HepG2 (cell line): Measurements from ENCODE around the gene FOXN3. TPM values are rescaled to one million over a fixed set of nuclear protein-coding genes. Genes with fewer than 3 reads are reported as not detected.

Experiments used
- ATAC-seq: fragments of 200-7000 bp; cut with Tn5 transposase; 3 replicates; pipeline ENCODE4 v1.9.1; 2020; ENCODE audit warnings: mild to moderate bottlenecking, moderate library complexity
- BruUV-seq: library from RNA; stranded (reverse); fragments of 400-500 nt; replicated peaks from 2 replicates; lab custom pipeline; 2021; lab: Mats Ljungman, UMichigan
- CTCF ChIA-PET: fragments of 300-600 bp; formaldehyde crosslinking; extraction: SDS; loops from one replicate; lab custom pipeline; 2021; ENCODE audit warnings: low total read pairs, inconsistent platforms, low intra/inter-chr PET ratio; lab: Yijun Ruan, JAX
- POLR2A ChIA-PET: fragments of 350-600 bp; sonication (Branson Sonifier 250); formaldehyde crosslinking; loops from one replicate; lab custom pipeline; 2020; ENCODE audit warnings: antibody characterized with exemption, inconsistent platforms; lab: Yijun Ruan, JAX
- DNase-seq: peaks from one replicate; pipeline ENCODE4 v3.0.0-alpha.2; 2015; ENCODE audit warnings: low spot score
- FAIRE-seq: peaks from 3 replicates; lab custom pipeline; 2011; peaks lifted over from hg19 to GRCh38; lab: Jason Lieb, UNC
- H2AFZ ChIP-seq: one replicate; pipeline ENCODE4 v1.6.1; 2011; ENCODE audit warnings: low read length, inconsistent platforms
- H3K27ac ChIP-seq: fragments of 300-600 bp; 3 replicates; pipeline ENCODE4 v1.8.0; 2011; ENCODE audit warnings: mixed run types, mild to moderate bottlenecking, mixed read lengths, low read length, inconsistent platforms; ENCODE audit not compliant: insufficient read depth; ENCODE audit errors: extremely low read length
- H3K27me3 ChIP-seq, 2 experiments: fragments of 200-600 bp in 1 of 2; 2 replicates in 1 of 2; 3 replicates in 1 of 2; pipeline versions ENCODE4 v1.6.0 to v1.8.0; 2011; ENCODE audit warnings: low read length in 2 of 2, mild to moderate bottlenecking in 2 of 2, moderate library complexity in 2 of 2, inconsistent platforms in 1 of 2; ENCODE audit not compliant: insufficient read depth in 2 of 2, control insufficient read depth in 1 of 2
- H3K36me3 ChIP-seq, 2 experiments: fragments of 200-600 bp in 1 of 2; replicated peaks in 1 of 2; 2 replicates in 1 of 2; 3 replicates in 1 of 2; pipeline versions ENCODE4 v1.5.1 to v1.8.0; 2011; ENCODE audit warnings: low read length in 2 of 2, inconsistent platforms in 1 of 2; ENCODE audit not compliant: insufficient read depth in 2 of 2, control insufficient read depth in 1 of 2
- H3K4me1 ChIP-seq: 2 replicates; pipeline ENCODE4 v1.5.1; 2012; ENCODE audit warnings: low read length, inconsistent platforms; ENCODE audit not compliant: insufficient read depth
- H3K4me2 ChIP-seq: 2 replicates; pipeline ENCODE4 v1.6.0; 2011; ENCODE audit warnings: low read depth, low read length, inconsistent platforms
- H3K4me3 ChIP-seq, 3 experiments: fragments of 200-600 bp in 1 of 3; sonication (generic), shearing (Covaris generic) in 1 of 3; replicated peaks in 1 of 3; 2 replicates each; pipeline ENCODE4 v1.5.1; 2011 to 2016; ENCODE audit warnings: low read length in 3 of 3, inconsistent platforms in 2 of 3, low read depth in 2 of 3, mild to moderate bottlenecking in 2 of 3, control low read depth in 1 of 3, mixed read lengths in 1 of 3; ENCODE audit not compliant: insufficient read depth in 1 of 3
- H3K79me2 ChIP-seq: one replicate; pipeline ENCODE4 v1.6.1; 2011; ENCODE audit warnings: low read length, inconsistent platforms; ENCODE audit not compliant: insufficient read depth
- H3K9ac ChIP-seq: 2 replicates; pipeline ENCODE4 v1.6.0; 2011; ENCODE audit warnings: mild to moderate bottlenecking, low read depth, low read length, inconsistent platforms; ENCODE audit not compliant: insufficient read depth
- H3K9me3 ChIP-seq: 2 replicates; pipeline ENCODE4 v1.5.1; 2012; ENCODE audit warnings: mild to moderate bottlenecking, low read length
- H4K20me1 ChIP-seq: 2 replicates; pipeline ENCODE4 v1.6.0; 2011; ENCODE audit warnings: inconsistent platforms, mild to moderate bottlenecking, low read length, moderate library complexity; ENCODE audit not compliant: insufficient read depth
- ATF4 ChIP-seq, 2 experiments: fragments of 450-650 bp in 1 of 2; sonication (generic) in 1 of 2; formaldehyde crosslinking; IDR thresholded peaks; 2 replicates each; pipeline versions ENCODE4 v1.5.0 to v1.8.0; 2020 to 2022; ENCODE audit warnings: mild to moderate bottlenecking in 1 of 2, missing genetic modification reagents in 1 of 2
- BCL6 ChIP-seq: IDR thresholded peaks from 2 replicates; pipeline ENCODE4 v1.6.1; 2016; ENCODE audit warnings: missing genetic modification reagents, missing compliant biosample characterization
- CEBPB ChIP-seq: IDR thresholded peaks from 2 replicates; pipeline ENCODE4 v1.6.1; 2011; ENCODE audit warnings: low read depth, low read length, improper control_type of control experiment, borderline replicate concordance
- CEBPG ChIP-seq: IDR thresholded peaks from 2 replicates; pipeline ENCODE4 v1.6.1; 2016
- POLR2G ChIP-seq: fragments of 200-400 bp; formaldehyde crosslinking; IDR thresholded peaks from 2 replicates; pipeline ENCODE4 v1.6.1; 2018; ENCODE audit warnings: mild to moderate bottlenecking, low read depth, low read length, moderate library complexity
- SRSF4 ChIP-seq: fragments of 200-400 bp; formaldehyde crosslinking; IDR thresholded peaks from one replicate; pipeline ENCODE4 v1.6.1; 2018; ENCODE audit warnings: mild to moderate bottlenecking, low read depth, low read length, moderate library complexity; ENCODE audit not compliant: poor library complexity, severe bottlenecking
- TBL1XR1 ChIP-seq: fragments of 150-350 bp; IDR thresholded peaks from 2 replicates; pipeline ENCODE4 v1.6.1; 2014; ENCODE audit warnings: borderline replicate concordance, low read length; ENCODE audit not compliant: partially characterized antibody
- THYN1 ChIP-seq: sonication (generic); formaldehyde crosslinking; IDR thresholded peaks from 2 replicates; pipeline ENCODE4 v1.8.1; 2023; ENCODE audit warnings: low read depth, mild to moderate bottlenecking, moderate library complexity, missing genetic modification reagents, borderline replicate concordance
- WIZ ChIP-seq: sonication (generic); formaldehyde crosslinking; IDR thresholded peaks from 2 replicates; pipeline ENCODE4 v1.5.1; 2020; ENCODE audit warnings: mild to moderate bottlenecking, missing genetic modification reagents
- ZKSCAN8 ChIP-seq: IDR thresholded peaks from 2 replicates; pipeline ENCODE4 v1.6.1; 2016; ENCODE audit warnings: borderline replicate concordance, missing genetic modification reagents, missing compliant biosample characterization
- ZNF124 ChIP-seq: sonication (generic); formaldehyde crosslinking; IDR thresholded peaks from 2 replicates; pipeline ENCODE4 v1.4.0; 2020; ENCODE audit warnings: missing genetic modification reagents
- ZNF737 ChIP-seq: sonication (generic); formaldehyde crosslinking; IDR thresholded peaks from 2 replicates; pipeline ENCODE4 v1.5.0; 2020; ENCODE audit warnings: missing genetic modification reagents, mild to moderate bottlenecking, borderline replicate concordance
- ZNF746 ChIP-seq: sonication (generic); formaldehyde crosslinking; IDR thresholded peaks from 2 replicates; pipeline ENCODE4 v1.8.0; 2022; ENCODE audit warnings: mild to moderate bottlenecking, missing genetic modification reagents
- ZSCAN20 ChIP-seq: sonication (generic); formaldehyde crosslinking; IDR thresholded peaks from 2 replicates; pipeline ENCODE4 v1.4.0; 2020; ENCODE audit warnings: missing genetic modification reagents, mild to moderate bottlenecking, borderline replicate concordance
- WGBS: methylation state at CpG from one replicate; pipeline ENCODE4 v1.1.6; 2017; ENCODE audit warnings: low lambda C conversion rate; 5-methylcytosine and 5-hydroxymethylcytosine counted together
- in situ Hi-C: cut with HindIII; loops from 2 replicates; pipeline ENCODE4 v1.10.0; 2017; ENCODE audit warnings: low pct_unique_long_range_greater_than_20kb; ENCODE audit not compliant: extremely low pct_ligation_motif_present
- intact Hi-C: fragments of 100-400 bp; cut with micrococcal nuclease; formaldehyde crosslinking; loops from one replicate; pipeline ENCODE4 v1.10.0; 2022; ENCODE audit not compliant: unreplicated experiment
- polyA plus RNA-seq, 8 experiments: library from polyadenylated mRNA; depleted of rRNA in 3 of 8; stranded (reverse) in 7 of 8; unstranded in 1 of 8; fragments of >200 nt; fragmentation: Illumina TruSeq in 4 of 8; extraction: Trizol in 4 of 8; gene quantifications; 2 replicates each; pipeline versions ENCODE4 v1.2.1 to v1.2.3, GENCODE V29; 2011 to 2016; ENCODE audit warnings: low read depth in 4 of 8, missing spikeins in 1 of 8, mixed read lengths in 1 of 8; ENCODE audit not compliant: insufficient read depth in 1 of 8
- total RNA-seq, 5 experiments: library from RNA; depleted of rRNA; stranded (reverse); fragments of >200 nt; fragmentation: Illumina TruSeq; extraction: Trizol; gene quantifications; 2 replicates each; pipeline ENCODE4 v1.2.3, GENCODE V29; 2016; ENCODE audit warnings: low read depth in 1 of 5
- TF ChIP-seq, protein P1 (sequence below): sonication (generic); formaldehyde crosslinking; IDR thresholded peaks from 2 replicates; pipeline ENCODE4 v1.5.0; 2020; ENCODE audit warnings: mild to moderate bottlenecking, missing genetic modification reagents
- TF ChIP-seq, protein P2 (sequence below): conservative IDR thresholded peaks from 2 replicates; pipeline ENCODE4 v1.6.1; 2018; ENCODE audit warnings: missing genetic modification reagents
- TF ChIP-seq, protein P3 (sequence below): IDR thresholded peaks from 2 replicates; pipeline ENCODE4 v1.4.0; 2020; ENCODE audit warnings: mild to moderate bottlenecking, missing genetic modification reagents

FOXN3 gene
- total and polyA plus RNA-seq, 2 of the 13 experiments (the other 11 are each of a cell fraction or from before 2014, with no cell fraction given) = 32.4 to 70.2 TPM

GRCh38 chr14:89171168-89171567 lies 245.9 kb downstream of the FOXN3 start:
- DNase-seq (peak; percentile 26), ATAC-seq (no peak), FAIRE-seq (no peak)
- Histone ChIP-seq H3K79me2 (no peaks in the 10 kb centered on the region), H3K27ac (no peak overlapping the region), H4K20me1 (no peaks in the 10 kb centered on the region; the same call in 1 of the 2 replicates), H3K9me3 (peaks cover 19% of the 10 kb centered on the region), H3K9ac (no peak overlapping the region), H3K4me2 (no peak overlapping the region), H2AFZ (no peak overlapping the region), H3K4me1 (peaks cover 2% of the 10 kb centered on the region; the same call in 1 of the 2 replicates), H3K4me3 (no peak overlapping the region), H3K27me3 (no peaks in the 10 kb centered on the region), H3K36me3 (peaks cover 9 to 54% of the 10 kb centered on the region in 2 experiments)
- no TSS peak for BruUV-seq
- WGBS = 81% methylated on average over 2 of the region's 2 CpGs
- intact Hi-C loops = no loop called here
- POLR2A ChIA-PET = no interaction called here
- CTCF ChIA-PET = no interaction called here
- in situ Hi-C loops = no loop called here
- TF ChIP-seq ATF4 (CRISPR knock-in tag; IDR thresholded peaks at IDR 0.05) = peak in 1 of 2 experiments; percentile 36; a peak in 1 of 4 replicates
- TF ChIP-seq THYN1 = no peak
- no peak for TF ChIP-seq ZSCAN20 (CRISPR knock-in tag)
- TF ChIP-seq CEBPG (CRISPR knock-in tag) = peak; percentile 72
- peak; percentile 68; the same call in 1 of the 2 replicates for TF ChIP-seq CEBPB
- TF ChIP-seq BCL6 = 0 out of 2 replicates have a peak, but pooled peaks have one; percentile 17
- no peak for TF ChIP-seq ZNF746 (CRISPR knock-in tag)
- TF ChIP-seq ZKSCAN8 = no peak
- no peak for TF ChIP-seq ZNF124
- no peak for TF ChIP-seq TBL1XR1
- TF ChIP-seq, protein P1, sequence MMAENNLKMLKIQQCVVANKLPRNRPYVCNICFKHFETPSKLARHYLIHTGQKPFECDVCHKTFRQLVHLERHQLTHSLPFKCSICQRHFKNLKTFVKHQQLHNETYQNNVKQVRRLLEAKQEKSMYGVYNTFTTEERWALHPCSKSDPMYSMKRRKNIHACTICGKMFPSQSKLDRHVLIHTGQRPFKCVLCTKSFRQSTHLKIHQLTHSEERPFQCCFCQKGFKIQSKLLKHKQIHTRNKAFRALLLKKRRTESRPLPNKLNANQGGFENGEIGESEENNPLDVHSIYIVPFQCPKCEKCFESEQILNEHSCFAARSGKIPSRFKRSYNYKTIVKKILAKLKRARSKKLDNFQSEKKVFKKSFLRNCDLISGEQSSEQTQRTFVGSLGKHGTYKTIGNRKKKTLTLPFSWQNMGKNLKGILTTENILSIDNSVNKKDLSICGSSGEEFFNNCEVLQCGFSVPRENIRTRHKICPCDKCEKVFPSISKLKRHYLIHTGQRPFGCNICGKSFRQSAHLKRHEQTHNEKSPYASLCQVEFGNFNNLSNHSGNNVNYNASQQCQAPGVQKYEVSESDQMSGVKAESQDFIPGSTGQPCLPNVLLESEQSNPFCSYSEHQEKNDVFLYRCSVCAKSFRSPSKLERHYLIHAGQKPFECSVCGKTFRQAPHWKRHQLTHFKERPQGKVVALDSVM (CRISPR knock-in tag) = no peak
- TF ChIP-seq SRSF4 = no peak
- TF ChIP-seq, protein P2, sequence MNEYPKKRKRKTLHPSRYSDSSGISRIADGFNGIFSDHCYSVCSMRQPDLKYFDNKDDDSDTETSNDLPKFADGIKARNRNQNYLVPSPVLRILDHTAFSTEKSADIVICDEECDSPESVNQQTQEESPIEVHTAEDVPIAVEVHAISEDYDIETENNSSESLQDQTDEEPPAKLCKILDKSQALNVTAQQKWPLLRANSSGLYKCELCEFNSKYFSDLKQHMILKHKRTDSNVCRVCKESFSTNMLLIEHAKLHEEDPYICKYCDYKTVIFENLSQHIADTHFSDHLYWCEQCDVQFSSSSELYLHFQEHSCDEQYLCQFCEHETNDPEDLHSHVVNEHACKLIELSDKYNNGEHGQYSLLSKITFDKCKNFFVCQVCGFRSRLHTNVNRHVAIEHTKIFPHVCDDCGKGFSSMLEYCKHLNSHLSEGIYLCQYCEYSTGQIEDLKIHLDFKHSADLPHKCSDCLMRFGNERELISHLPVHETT = no peak
- TF ChIP-seq, protein P3, sequence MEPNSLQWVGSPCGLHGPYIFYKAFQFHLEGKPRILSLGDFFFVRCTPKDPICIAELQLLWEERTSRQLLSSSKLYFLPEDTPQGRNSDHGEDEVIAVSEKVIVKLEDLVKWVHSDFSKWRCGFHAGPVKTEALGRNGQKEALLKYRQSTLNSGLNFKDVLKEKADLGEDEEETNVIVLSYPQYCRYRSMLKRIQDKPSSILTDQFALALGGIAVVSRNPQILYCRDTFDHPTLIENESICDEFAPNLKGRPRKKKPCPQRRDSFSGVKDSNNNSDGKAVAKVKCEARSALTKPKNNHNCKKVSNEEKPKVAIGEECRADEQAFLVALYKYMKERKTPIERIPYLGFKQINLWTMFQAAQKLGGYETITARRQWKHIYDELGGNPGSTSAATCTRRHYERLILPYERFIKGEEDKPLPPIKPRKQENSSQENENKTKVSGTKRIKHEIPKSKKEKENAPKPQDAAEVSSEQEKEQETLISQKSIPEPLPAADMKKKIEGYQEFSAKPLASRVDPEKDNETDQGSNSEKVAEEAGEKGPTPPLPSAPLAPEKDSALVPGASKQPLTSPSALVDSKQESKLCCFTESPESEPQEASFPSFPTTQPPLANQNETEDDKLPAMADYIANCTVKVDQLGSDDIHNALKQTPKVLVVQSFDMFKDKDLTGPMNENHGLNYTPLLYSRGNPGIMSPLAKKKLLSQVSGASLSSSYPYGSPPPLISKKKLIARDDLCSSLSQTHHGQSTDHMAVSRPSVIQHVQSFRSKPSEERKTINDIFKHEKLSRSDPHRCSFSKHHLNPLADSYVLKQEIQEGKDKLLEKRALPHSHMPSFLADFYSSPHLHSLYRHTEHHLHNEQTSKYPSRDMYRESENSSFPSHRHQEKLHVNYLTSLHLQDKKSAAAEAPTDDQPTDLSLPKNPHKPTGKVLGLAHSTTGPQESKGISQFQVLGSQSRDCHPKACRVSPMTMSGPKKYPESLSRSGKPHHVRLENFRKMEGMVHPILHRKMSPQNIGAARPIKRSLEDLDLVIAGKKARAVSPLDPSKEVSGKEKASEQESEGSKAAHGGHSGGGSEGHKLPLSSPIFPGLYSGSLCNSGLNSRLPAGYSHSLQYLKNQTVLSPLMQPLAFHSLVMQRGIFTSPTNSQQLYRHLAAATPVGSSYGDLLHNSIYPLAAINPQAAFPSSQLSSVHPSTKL (CRISPR knock-in tag) = 0 out of 2 replicates have a peak, but pooled peaks have one; percentile 15
- no peak for TF ChIP-seq WIZ (CRISPR knock-in tag)
- TF ChIP-seq ZNF737 (CRISPR knock-in tag) = no peak
- TF ChIP-seq POLR2G = no peak
